Pulmonary artery endothelial cell (primary cell): Measurements from ENCODE around the gene JTB. TPM values are rescaled to one million over a fixed set of nuclear protein-coding genes. Genes with fewer than 3 reads are reported as not detected.
A peak's percentile ranks its signal among the peaks of the same experiment; 100 is the strongest.

Experiments
- DNase-seq: peaks from one replicate; pipeline ENCODE4 v3.0.0-alpha.2; 2011; ENCODE audit warnings: low read depth, low spot score
- total RNA-seq: library from RNA; depleted of rRNA; stranded (reverse); fragments of >200 nt; gene quantifications from 2 replicates; pipeline ENCODE4 v1.2.3, GENCODE V29; 2014

The JTB gene
- total RNA-seq, 1 donor from 2014 or later = 97.2 TPM

- no peak for DNase-seq
Observed at GRCh38 chr1:153933955-153934354, 43.5 kb downstream of the JTB start.

DNA sequence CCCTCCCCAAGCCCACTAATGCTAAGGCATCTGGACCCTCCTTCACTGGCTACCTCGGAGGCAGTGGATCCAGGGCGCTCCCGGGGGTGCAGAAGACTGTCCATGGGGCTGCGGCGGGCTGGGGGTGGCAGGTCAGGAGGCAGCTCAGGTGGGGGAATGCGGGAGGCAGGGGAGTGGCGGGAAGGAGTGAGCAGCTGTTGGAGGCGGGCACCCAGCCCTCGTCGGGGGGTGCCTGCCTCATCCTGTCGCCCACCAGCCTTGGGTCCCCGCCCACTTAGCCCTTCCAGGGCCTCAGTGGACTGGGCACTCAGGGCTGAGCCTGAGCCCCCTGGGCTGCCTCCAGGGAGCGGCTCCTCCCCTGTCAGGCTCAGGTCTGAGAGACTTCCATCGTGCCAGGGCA lies 44.0 kb downstream of the JTB start:
- DNase-seq = no peak

GRCh38 chr1:153932156-153933131 lies 45.0 kb downstream of the JTB start:
- DNase-seq = no peak

DNA sequence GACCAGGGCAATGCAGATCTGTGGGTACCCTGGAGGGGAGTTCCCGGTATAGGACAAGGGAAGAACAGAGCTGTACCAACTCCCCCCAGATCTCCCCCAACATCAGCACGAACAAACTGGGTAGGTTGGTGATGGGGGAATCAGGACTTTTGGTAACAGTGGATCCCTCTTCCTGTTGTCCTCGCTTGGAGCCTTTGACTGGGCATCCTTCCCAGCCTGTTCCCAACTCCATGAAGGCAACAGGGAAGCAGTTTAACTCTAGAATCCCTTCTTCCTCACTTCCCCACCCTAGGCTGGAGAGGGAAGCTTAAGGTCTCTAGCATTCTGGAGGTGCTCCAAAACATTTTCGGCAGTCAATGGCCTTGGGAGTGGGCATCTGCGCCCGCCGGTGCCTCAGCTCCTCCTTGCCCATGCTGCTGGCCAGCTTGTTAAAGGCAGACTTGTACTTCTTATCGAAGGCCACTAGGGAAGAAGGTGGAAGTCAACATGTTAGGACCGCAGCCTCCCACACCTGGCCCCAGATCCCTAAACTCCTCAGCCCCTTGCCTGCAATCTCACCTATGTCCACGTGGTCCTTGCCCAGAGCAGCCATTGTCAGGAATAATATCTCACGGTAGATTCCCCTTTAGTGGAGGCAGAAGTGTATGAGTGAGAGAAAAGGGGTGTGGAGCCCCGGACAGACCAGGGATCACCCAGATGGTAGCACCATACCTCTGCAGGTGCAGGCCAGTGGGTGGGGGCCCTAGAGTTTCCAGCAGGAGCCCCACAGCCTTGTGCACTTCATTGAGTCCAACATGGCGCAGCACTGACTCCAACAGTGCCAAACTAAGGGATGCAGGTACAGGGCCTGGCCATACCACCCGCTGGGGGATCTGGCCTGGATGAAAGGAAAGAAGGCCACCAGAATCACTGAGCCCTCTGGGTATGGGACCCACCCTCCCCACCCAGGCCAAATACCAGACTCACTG lies 47.2 kb downstream of the JTB start:
- DNase-seq = no peak

GRCh38 chr1:153929426-153929825 lies 48.0 kb downstream of the JTB start:
- no peak for DNase-seq

GRCh38 chr1:153928791-153929341 lies 48.6 kb downstream of the JTB start:
- DNase-seq = peak; percentile 77

GRCh38 chr1:153928245-153928644 lies 49.2 kb downstream of the JTB start:
- DNase-seq = no peak

- no peak for DNase-seq
Observed at GRCh38 chr1:153926405-153926804, 51.1 kb downstream of the JTB start.

Other genes starting within 250 kb of the JTB start
- gene INTS3, start 249.6 kb downstream of the JTB start, total RNA-seq = 20.7 and 37.0 TPM in 2 replicates
- gene SLC27A3, start 202.3 kb downstream of the JTB start, total RNA-seq = 24.5 and 26.0 TPM in 2 replicates
- 4.2 and 4.7 TPM in 2 replicates for gene GATAD2B, start 54.7 kb downstream of the JTB start, total RNA-seq
- 11.9 and 14.7 TPM in 2 replicates for gene DENND4B, start 31.0 kb downstream of the JTB start, total RNA-seq
- gene CRTC2, start 19.1 kb downstream of the JTB start, total RNA-seq = 2.4 and 2.8 TPM in 2 replicates
- gene SLC39A1, start 14.1 kb downstream of the JTB start, total RNA-seq = 102 and 132 TPM in 2 replicates
- 7.6 and 10.0 TPM in 2 replicates for gene CREB3L4, start 9.8 kb downstream of the JTB start, total RNA-seq
- gene RAB13, start 8.7 kb upstream of the JTB start, total RNA-seq = 74.8 and 92.5 TPM in 2 replicates
- 917 and 1,559 TPM in 2 replicates for gene RPS27, start 13.1 kb upstream of the JTB start, total RNA-seq
- gene NUP210L, start 177.4 kb upstream of the JTB start, total RNA-seq = 0.07 and 0.11 TPM in 2 replicates
- gene TPM3, start 214.4 kb upstream of the JTB start, total RNA-seq = 575 and 1,000 TPM in 2 replicates
- gene CFAP141, start 228.7 kb upstream of the JTB start, total RNA-seq = not detected in 2 replicates
- 62.6 and 73.6 TPM in 2 replicates for gene UBAP2L, start 243.3 kb upstream of the JTB start, total RNA-seq